ENCODE results near the gene ESF1. TPM values are rescaled to one million over a fixed set of nuclear protein-coding genes. Genes with fewer than 3 reads are reported as not detected.

Gene ESF1
- total RNA-seq, 1 donor from 2014 or later = 14.0 TPM

DNA sequence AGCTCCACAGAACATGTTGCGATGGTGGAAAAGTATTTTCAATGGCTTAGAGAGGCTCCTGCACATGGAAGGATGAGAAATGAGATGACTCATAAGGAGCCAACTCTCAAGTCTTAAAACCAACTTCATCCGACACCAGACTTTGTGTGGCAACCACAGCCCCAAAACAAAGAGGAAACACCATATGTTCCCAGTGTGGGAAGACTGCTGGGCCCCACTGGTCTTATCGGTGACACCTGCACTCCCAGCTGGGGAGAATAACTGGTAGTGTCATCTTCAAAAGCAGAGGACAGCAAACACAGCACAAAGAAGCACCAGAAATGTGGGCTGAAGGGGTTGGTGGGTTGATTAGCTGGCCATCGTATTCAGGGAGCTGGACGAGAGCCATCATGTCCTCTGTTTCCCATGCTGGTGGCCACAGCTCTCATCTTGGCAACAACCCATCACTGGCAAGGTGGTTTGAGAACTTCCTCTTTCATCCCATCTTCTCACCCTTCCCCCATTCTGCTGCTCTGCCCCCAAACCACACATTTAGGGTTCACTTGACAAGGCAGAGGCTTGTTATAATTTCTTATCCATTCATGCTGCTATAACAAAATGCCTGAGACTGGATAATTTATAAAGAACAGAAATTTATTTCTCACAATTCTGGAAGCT lies 100.0 kb downstream of the ESF1 start:
- Histone ChIP-seq H3K9me3 (no peaks in the 10 kb centered on the region), H3K36me3 (no peaks in the 10 kb centered on the region), H3K27ac (no peak overlapping the region), H3K27me3 (no peaks in the 10 kb centered on the region), H3K4me1 (no peaks in the 10 kb centered on the region), H3K4me3 (no peak overlapping the region)
- intact Hi-C loops (cut with DNase I) = no loop called here
- TF ChIP-seq, protein P1, sequence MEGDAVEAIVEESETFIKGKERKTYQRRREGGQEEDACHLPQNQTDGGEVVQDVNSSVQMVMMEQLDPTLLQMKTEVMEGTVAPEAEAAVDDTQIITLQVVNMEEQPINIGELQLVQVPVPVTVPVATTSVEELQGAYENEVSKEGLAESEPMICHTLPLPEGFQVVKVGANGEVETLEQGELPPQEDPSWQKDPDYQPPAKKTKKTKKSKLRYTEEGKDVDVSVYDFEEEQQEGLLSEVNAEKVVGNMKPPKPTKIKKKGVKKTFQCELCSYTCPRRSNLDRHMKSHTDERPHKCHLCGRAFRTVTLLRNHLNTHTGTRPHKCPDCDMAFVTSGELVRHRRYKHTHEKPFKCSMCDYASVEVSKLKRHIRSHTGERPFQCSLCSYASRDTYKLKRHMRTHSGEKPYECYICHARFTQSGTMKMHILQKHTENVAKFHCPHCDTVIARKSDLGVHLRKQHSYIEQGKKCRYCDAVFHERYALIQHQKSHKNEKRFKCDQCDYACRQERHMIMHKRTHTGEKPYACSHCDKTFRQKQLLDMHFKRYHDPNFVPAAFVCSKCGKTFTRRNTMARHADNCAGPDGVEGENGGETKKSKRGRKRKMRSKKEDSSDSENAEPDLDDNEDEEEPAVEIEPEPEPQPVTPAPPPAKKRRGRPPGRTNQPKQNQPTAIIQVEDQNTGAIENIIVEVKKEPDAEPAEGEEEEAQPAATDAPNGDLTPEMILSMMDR (IDR thresholded peaks at IDR 0.05) = no peak
- TF ChIP-seq POLR2A (IDR thresholded peaks at IDR 0.05) (no peak), POLR2AphosphoS5 (IDR thresholded peaks at IDR 0.05; ENCODE audit: insufficient read depth in 1 of 2, low read depth in 1 of 2) (no peak)
- no peak for DNase-seq (ENCODE audit: extremely low spot score in 2 of 2)

DNA sequence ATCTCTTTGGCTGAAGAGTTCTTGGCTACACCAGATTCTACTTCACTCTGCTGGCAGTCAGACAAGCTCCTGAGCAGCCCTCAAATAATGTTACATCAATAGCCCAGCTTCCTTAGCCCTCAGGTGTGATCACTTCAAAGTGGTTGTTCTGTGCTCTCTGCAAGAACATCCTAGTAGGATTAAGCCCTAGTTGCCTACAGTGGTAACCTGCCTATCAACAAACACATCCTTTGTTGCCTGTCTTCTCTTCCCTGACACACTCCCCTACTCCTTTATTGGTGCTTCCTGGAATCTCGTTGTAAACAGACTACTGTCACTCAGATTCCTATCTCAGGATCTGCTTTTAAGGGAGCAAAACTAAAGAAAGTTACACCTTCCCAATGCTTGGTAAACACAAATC lies 100.9 kb downstream of the ESF1 start:
- H3K9me3 ChIP-seq = no peaks in the 10 kb centered on the region
- H3K27me3 ChIP-seq = no peaks in the 10 kb centered on the region
- intact Hi-C loops (cut with DNase I) = no loop called here
- no peaks in the 10 kb centered on the region for H3K4me1 ChIP-seq
- H3K4me3 ChIP-seq = no peak overlapping the region
- TF ChIP-seq POLR2AphosphoS5 (IDR thresholded peaks at IDR 0.05; ENCODE audit: insufficient read depth in 1 of 2, low read depth in 1 of 2) (no peak), POLR2A (IDR thresholded peaks at IDR 0.05) (no peak)
- TF ChIP-seq, protein P1 (IDR thresholded peaks at IDR 0.05) = no peak
- H3K27ac ChIP-seq = no peak overlapping the region
- no peak for DNase-seq (ENCODE audit: extremely low spot score in 2 of 2)
- H3K36me3 ChIP-seq = no peaks in the 10 kb centered on the region

DNA sequence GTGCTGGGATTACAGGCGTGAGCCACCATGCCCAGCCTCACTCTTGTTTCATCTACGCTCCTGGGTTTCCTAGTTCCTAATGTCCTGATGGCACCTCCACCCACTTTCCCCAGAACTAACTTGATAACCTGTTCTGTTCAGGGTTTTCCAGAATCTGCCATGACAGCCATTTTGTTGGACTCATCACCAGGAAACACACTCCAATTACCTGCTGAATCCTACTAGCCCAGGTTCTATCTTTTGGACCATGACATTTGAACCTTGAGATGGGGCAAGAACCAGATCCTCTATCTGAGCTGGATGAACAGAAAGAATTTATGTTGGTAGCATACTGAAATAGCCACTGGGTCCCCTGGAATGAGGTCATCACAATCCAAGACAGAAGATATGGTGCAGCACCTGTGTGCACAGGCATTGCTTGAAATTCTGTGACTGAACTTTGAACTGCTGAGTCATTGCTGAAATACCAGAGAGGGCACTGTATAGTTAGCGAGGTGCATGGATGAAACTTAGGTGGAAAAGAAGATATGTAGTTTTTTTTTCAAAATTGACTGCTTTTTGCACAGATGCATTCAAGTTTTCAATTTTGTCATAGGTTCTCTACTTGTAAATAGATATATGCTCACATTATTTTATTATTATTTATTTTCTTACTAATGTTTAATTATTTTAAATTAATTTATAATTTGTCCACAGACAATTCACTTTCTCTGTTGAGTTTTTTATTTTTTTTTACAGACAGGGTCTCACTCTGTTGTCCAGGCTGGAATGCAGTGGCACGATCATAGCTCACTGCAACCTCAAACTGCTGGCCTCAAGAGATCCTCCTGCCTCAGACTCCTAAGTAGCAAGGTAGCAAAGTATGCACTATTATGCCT lies 103.2 kb downstream of the ESF1 start:
- intact Hi-C loops (cut with DNase I) = no loop called here
- Histone ChIP-seq H3K4me1 (no peaks in the 10 kb centered on the region), H3K4me3 (no peak overlapping the region), H3K36me3 (no peaks in the 10 kb centered on the region), H3K9me3 (no peaks in the 10 kb centered on the region), H3K27ac (no peak overlapping the region), H3K27me3 (no peaks in the 10 kb centered on the region)
- TF ChIP-seq POLR2AphosphoS5 (IDR thresholded peaks at IDR 0.05; ENCODE audit: insufficient read depth in 1 of 2, low read depth in 1 of 2) (no peak), POLR2A (IDR thresholded peaks at IDR 0.05) (no peak)
- TF ChIP-seq, protein P1 (IDR thresholded peaks at IDR 0.05) = no peak
- DNase-seq (ENCODE audit: extremely low spot score in 2 of 2) = no peak

DNA sequence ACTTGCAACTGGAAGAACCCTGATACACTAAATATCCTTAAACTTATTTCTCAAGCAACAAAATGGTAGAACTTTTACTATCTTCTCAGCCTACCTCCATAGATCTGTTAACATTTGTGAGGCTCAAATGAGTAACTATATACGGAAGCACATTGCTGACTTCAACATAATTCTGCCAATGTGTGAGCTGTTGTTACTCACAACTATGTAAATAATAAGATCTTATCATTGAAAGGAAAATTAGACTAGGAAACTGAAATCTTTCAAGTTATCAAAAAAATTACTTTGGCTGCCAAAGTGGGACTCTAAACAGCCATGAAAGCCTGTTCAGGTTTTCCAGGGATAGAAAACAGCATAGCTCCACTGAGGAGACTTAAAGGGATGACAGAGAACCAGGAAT lies 105.8 kb downstream of the ESF1 start:
- no peaks in the 10 kb centered on the region for H3K9me3 ChIP-seq
- H3K27ac ChIP-seq = no peak overlapping the region
- TF ChIP-seq POLR2AphosphoS5 (IDR thresholded peaks at IDR 0.05; ENCODE audit: insufficient read depth in 1 of 2, low read depth in 1 of 2) (no peak), POLR2A (IDR thresholded peaks at IDR 0.05) (no peak)
- TF ChIP-seq, protein P1 (IDR thresholded peaks at IDR 0.05) = no peak
- no peaks in the 10 kb centered on the region for H3K36me3 ChIP-seq
- intact Hi-C loops (cut with DNase I) = no loop called here
- no peaks in the 10 kb centered on the region for H3K27me3 ChIP-seq
- H3K4me1 ChIP-seq = no peaks in the 10 kb centered on the region
- no peak overlapping the region for H3K4me3 ChIP-seq
- no peak for DNase-seq (ENCODE audit: extremely low spot score in 2 of 2)

DNA sequence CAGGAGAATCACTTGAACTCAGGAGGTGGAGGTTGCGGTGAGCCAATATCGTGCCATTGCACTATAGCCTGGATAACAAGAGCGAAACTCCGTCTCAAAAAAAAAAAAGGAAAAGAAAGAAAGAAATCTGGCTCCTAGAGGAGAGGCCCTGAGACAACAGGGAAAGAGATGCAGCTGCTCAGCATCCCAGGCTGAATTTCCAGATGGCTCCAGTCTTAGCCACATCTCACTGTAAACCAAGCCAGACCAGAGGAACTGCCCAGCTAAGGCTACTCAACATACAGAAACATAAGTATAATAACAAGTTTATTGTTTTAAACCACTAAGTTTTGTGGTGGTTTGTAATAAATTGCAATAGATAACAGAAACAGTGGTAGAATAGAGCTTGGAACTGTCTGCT lies 107.5 kb downstream of the ESF1 start:
- TF ChIP-seq POLR2A (IDR thresholded peaks at IDR 0.05) (no peak), POLR2AphosphoS5 (IDR thresholded peaks at IDR 0.05; ENCODE audit: insufficient read depth in 1 of 2, low read depth in 1 of 2) (no peak)
- TF ChIP-seq, protein P1 (IDR thresholded peaks at IDR 0.05) = no peak
- intact Hi-C loops (cut with DNase I) = no loop called here
- H3K27me3 ChIP-seq = no peaks in the 10 kb centered on the region

More for the DNA sequence above, 107.5 kb downstream of the ESF1 start:
- H3K4me1 ChIP-seq = peaks cover 6% of the 10 kb centered on the region
- H3K9me3 ChIP-seq = no peaks in the 10 kb centered on the region
- H3K27ac ChIP-seq = no peak overlapping the region
- H3K4me3 ChIP-seq = no peak overlapping the region
- H3K36me3 ChIP-seq = no peaks in the 10 kb centered on the region
- DNase-seq (ENCODE audit: extremely low spot score in 2 of 2) = no peak

Data from vagina (tissue), 2 donors.